HG03066 (cell line): ENCODE results near the gene RFX1.
A peak's percentile ranks its signal among the peaks of the same experiment; 100 is the strongest.
"Not testable (repeated sequence)": the region's sequence is repeated elsewhere in the genome, so short reads cannot be mapped to it uniquely, and the experiment has no call there.

ENCODE experiments used
- ATAC-seq: cut with Tn5 transposase; IDR thresholded peaks from one replicate; pipeline ENCODE4 v1.9.1; 2021; ENCODE audit warnings: low read depth; ENCODE audit not compliant: unreplicated experiment

The RFX1 gene

GRCh38 chr19:14006085-14006765 is at the start of gene RFX1:
RFX1 (minus strand) TSS chr19:14006320; CDS start chr19:13993843, 12,477 bp downstream.
- peak; percentile 69 for ATAC-seq

GRCh38 chr19:14055396-14055795 is 49.3 kb upstream of the RFX1 start:
- ATAC-seq = no peak

DNA sequence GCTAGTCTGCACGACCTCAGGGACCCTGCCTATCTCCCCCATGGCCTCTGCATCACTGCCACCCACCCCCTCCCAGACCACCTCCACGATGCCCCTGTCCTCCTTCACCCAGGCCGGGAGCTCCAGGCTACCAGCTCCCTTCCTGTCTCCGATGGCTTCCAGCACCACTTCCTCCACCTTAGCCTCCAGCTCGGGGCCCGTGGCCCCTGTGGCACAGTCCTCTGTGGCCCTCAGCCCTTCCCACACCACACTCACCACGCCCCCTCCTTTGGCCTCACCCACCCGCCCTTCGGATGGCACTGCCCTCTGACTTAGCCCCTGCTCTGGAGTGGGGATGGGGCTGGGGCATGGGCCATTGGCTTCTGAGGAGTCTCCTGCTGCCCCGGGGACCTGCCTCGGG is 48.6 kb upstream of the RFX1 start:
- no peak for ATAC-seq

GRCh38 chr19:14054099-14054498 is 48.0 kb upstream of the RFX1 start:
- ATAC-seq = no peak

DNA sequence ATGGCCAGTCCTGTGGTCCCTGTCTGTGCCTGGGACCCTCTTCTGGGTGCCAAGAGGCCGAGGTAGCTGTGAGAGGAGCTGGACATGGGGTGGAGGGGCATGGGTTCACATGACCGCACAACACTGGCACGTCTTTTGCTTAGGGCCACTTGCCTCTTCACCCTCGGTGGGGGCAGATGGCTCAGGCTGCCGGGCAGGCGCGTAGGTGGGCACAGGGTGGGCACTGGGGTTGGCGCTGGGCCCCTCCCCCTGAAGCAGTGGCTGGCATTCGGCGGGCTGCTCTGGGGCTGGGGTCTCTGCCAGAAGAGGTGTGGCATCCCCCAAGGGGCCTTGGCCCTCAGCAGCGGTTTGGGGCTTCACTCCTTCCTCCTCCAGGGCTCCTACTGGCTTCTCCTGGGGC is 47.4 kb upstream of the RFX1 start:
- ATAC-seq = no peak

GRCh38 chr19:14053032-14053431 is 46.9 kb upstream of the RFX1 start:
- no peak for ATAC-seq

GRCh38 chr19:14052470-14052869 is 46.4 kb upstream of the RFX1 start:
- ATAC-seq = no peak

- ATAC-seq = no peak
Measured at GRCh38 chr19:14051980-14052379, 45.9 kb upstream of the RFX1 start.

DNA sequence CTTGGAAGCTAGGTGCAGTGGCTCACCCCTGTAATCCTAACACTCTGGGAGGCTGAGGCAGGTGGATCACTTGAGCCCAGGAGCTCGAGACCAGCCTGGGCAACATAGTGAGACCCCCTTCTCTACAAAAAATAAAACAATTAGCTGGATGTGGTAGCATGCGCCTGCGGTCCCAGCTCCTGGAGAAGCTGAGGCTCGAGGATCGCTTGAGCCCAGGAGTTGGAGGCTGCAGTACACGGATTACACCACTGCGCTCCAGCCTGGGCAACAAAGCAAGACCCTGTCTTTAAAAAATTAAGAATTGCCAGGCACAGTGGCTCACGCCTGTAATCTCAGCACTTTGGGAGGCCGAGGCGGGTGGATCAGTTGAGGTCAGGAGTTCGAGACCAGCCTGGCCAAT is 44.8 kb upstream of the RFX1 start:
- not testable (repeated sequence) for ATAC-seq

DNA sequence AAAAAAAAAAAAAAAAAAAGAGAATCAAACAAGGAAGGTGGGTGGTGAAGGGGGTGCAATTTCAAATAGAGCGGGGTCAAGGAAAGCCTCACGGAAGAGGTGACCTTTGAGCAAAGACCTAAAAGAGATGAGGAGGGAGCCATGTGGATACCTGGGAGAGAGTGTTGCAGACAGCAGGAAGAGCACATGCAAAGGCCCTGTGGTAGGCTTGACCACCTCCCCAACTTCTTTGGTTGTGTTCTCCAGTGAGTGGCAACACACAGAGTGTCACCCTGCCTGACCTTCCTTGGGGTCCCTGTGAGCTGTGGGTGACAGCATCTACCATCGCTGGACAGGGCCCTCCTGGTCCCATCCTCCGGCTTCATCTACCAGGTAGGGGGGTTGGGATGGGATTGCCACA is 44.4 kb upstream of the RFX1 start:
- no peak for ATAC-seq

DNA sequence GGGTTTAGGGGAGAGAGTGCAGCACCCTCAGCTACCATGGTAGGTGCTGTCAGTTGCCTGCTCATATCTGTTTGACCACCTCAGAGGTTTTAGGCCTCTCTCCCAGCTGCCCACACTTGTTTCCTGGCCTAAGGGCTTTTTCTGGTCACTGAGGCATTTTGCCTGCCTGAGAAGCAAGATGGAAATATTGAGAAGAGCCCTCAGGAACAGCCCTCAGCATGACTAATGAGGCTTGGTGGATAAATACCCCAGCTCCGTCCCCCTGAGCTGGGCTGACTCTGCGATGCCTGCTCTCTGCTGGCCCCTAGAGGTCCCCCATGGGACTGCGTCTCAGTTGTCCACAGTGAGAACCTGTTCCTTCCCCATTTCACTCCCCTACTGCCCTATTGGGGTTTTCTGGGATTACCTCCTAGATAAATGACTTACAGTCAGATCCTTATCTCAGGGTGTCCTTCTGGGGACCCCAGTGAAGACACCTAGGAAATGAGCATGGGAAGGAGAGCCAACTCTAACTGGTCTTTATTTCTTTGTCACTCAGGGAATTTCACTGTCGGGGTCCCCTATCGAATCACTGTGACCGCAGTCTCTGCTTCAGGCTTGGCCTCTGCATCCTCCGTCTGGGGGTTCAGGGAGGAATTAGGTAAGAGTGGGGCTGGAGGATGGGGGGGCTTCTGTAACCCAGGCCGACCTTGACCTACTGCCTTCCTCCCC is 42.5 kb upstream of the RFX1 start:
- ATAC-seq = no peak

DNA sequence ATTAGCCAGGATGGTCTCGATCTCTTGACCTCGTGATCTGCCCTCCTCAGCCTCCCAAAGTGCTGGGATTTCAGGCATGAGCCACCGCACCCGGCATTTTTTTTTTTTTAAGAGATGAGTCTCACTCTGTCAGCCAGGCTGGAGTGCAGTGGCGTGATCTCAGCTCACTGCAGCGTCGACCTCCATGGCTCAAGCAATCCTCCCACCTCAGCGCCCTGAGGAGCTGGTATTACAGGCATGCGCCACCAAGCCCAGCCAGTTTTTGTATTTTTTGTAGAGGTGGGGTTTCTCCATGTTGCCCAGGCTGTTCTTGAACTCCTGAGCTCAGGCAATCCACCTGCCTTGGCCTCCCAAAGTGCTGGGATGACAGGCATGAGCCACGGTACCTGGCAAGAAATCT is 41.7 kb upstream of the RFX1 start:
- ATAC-seq = not testable (repeated sequence)

GRCh38 chr19:14042659-14043608 is 36.8 kb upstream of the RFX1 start:
- not testable (repeated sequence) for ATAC-seq

DNA sequence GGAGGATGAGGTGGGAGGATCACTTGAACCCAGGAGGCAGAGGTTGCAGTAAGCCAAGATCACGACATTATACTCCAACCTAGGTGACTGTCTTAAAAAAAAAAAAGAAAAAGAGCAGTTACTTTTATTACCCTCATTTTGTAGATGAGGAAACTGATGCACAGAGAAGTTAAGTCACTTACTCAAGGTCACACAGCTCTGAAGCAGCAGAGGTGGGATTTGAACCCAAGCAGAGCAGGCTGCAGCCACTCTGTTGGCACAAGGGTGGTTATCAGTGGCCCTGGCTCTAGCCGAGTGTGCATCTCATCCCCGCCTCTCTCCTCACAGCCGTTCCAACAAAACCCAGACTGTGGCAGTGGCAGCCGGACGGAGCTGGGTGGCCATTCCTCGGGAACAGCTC is 33.1 kb upstream of the RFX1 start:
- ATAC-seq = no peak

DNA sequence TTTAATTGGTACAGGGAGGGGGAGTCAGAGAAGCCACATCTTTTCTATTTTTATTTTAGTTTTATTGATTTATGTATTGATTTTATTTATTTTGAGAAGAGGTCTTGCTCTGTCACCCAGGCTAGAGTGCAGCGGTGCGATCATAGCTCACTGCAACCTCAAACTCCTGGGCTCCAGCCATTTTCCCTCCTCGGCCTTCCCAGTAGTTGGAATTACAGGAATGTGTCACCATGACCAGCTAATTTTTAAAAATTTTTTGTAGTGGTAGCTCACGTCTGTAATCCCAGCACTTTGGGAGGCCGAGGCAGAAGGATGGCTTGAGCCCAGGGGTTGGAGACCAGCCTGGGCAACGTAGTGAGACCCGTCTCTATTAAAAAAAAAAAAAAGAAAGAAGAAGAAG is 29.6 kb upstream of the RFX1 start:
- no peak for ATAC-seq

DNA sequence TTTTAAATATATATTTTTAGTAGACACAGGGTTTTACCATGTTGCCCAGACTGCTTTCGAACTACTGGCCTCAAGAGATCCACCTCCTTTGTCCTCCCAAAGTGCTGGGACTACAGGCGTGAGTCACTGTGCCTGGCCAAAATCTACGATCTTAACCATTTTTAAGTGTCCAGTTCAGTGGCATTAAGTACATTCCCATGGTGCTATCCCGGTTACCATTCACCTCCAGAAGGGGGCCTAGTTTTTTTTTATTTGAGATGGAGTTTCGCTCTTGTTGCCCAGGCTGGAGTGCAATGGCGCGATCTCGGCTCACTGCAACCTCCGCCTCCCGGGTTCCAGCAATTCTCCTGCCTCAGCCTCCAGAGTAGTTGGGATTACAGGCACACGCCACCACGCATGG is 29.0 kb upstream of the RFX1 start:
- ATAC-seq = not testable (repeated sequence)

DNA sequence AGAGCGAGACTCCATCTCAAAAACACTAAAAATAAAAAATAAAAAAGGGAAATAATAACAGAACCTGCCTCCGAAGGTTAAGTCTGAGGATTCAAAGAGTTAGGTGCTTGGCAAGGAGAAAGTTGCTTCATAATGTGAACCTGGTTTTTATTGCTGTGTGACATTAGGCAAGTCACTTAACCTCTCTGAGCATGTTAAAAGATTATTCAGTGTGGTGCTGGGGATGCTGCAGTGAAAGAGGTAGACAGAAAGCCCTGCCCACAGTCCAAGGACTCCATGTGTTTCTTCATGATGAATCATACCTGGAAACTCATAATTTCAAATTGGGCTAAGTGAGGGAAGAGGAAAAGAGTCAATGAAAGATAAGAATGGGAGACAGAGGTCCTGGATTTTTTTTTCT is 27.8 kb upstream of the RFX1 start:
- ATAC-seq = no peak

GRCh38 chr19:14031719-14032480 is 25.8 kb upstream of the RFX1 start, which contains the start of gene IL27RA:
IL27RA (plus strand) TSS chr19:14031762; CDS start chr19:14031873, 111 bp downstream.
- ATAC-seq = peak; percentile 59

DNA sequence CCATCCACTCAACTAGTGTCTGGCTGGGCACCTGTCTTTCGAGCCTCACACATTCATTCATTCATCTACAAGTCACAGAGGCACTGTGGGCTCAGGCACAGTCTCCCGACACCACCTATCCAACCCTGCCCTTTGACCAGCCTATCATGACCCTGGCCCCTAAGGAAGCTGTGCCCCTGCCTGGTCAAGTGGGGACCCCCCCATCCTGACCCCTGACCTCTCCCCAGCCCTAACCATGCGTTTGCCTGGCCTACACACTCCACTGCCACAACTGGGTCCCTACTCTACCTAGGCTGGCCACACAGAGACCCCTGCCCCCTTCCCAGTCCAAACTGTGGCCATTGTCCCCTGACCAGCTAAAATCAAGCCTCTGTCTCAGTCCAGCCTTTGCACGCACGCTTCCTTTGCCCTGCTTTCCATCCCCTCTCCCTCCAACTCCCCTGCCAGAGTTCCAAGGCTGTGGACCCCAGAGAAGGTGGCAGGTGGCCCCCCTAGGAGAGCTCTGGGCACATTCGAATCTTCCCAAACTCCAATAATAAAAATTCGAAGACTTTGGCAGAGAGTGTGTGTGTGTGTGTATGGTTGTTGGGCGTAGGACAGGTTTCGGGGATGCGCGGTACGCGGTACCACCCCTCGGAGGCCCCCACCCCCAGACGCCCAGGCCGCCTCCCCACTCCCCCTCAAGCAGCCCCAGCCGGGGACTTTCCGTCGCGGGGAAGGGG is 25.0 kb upstream of the RFX1 start:
- peak; percentile 25 for ATAC-seq

GRCh38 chr19:14028901-14029300 is 22.8 kb upstream of the RFX1 start:
- no peak for ATAC-seq
